HepG2 (cell line): ENCODE measurements around the gene KMT2E. TPM values are rescaled to one million over a fixed set of nuclear protein-coding genes. Genes with fewer than 3 reads are reported as not detected.

ENCODE experiments used
- ATAC-seq: fragments of 200-7000 bp; cut with Tn5 transposase; 3 replicates; pipeline ENCODE4 v1.9.1; 2020; ENCODE audit warnings: mild to moderate bottlenecking, moderate library complexity
- BruUV-seq: library from RNA; stranded (reverse); fragments of 400-500 nt; replicated peaks from 2 replicates; lab custom pipeline; 2021; lab: Mats Ljungman, UMichigan
- CTCF ChIA-PET: fragments of 300-600 bp; formaldehyde crosslinking; extraction: SDS; loops from one replicate; lab custom pipeline; 2021; ENCODE audit warnings: low total read pairs, inconsistent platforms, low intra/inter-chr PET ratio; lab: Yijun Ruan, JAX
- POLR2A ChIA-PET: fragments of 350-600 bp; sonication (Branson Sonifier 250); formaldehyde crosslinking; loops from one replicate; lab custom pipeline; 2020; ENCODE audit warnings: antibody characterized with exemption, inconsistent platforms; lab: Yijun Ruan, JAX
- DNase-seq: peaks from one replicate; pipeline ENCODE4 v3.0.0-alpha.2; 2015; ENCODE audit warnings: low spot score
- FAIRE-seq: peaks from 3 replicates; lab custom pipeline; 2011; peaks lifted over from hg19 to GRCh38; lab: Jason Lieb, UNC
- H2AFZ ChIP-seq: one replicate; pipeline ENCODE4 v1.6.1; 2011; ENCODE audit warnings: low read length, inconsistent platforms
- H3K27ac ChIP-seq: fragments of 300-600 bp; 3 replicates; pipeline ENCODE4 v1.8.0; 2011; ENCODE audit warnings: mixed run types, mild to moderate bottlenecking, mixed read lengths, low read length, inconsistent platforms; ENCODE audit not compliant: insufficient read depth; ENCODE audit errors: extremely low read length
- H3K27me3 ChIP-seq, 2 experiments: fragments of 200-600 bp in 1 of 2; 2 replicates in 1 of 2; 3 replicates in 1 of 2; pipeline versions ENCODE4 v1.6.0 to v1.8.0; 2011; ENCODE audit warnings: low read length in 2 of 2, mild to moderate bottlenecking in 2 of 2, moderate library complexity in 2 of 2, inconsistent platforms in 1 of 2; ENCODE audit not compliant: insufficient read depth in 2 of 2, control insufficient read depth in 1 of 2
- H3K36me3 ChIP-seq, 2 experiments: fragments of 200-600 bp in 1 of 2; replicated peaks in 1 of 2; 2 replicates in 1 of 2; 3 replicates in 1 of 2; pipeline versions ENCODE4 v1.5.1 to v1.8.0; 2011; ENCODE audit warnings: low read length in 2 of 2, inconsistent platforms in 1 of 2; ENCODE audit not compliant: insufficient read depth in 2 of 2, control insufficient read depth in 1 of 2
- H3K4me1 ChIP-seq: 2 replicates; pipeline ENCODE4 v1.5.1; 2012; ENCODE audit warnings: low read length, inconsistent platforms; ENCODE audit not compliant: insufficient read depth
- H3K4me2 ChIP-seq: 2 replicates; pipeline ENCODE4 v1.6.0; 2011; ENCODE audit warnings: low read depth, low read length, inconsistent platforms
- H3K4me3 ChIP-seq, 3 experiments: fragments of 200-600 bp in 1 of 3; sonication (generic), shearing (Covaris generic) in 1 of 3; replicated peaks in 1 of 3; 2 replicates each; pipeline ENCODE4 v1.5.1; 2011 to 2016; ENCODE audit warnings: low read length in 3 of 3, inconsistent platforms in 2 of 3, low read depth in 2 of 3, mild to moderate bottlenecking in 2 of 3, control low read depth in 1 of 3, mixed read lengths in 1 of 3; ENCODE audit not compliant: insufficient read depth in 1 of 3
- H3K79me2 ChIP-seq: one replicate; pipeline ENCODE4 v1.6.1; 2011; ENCODE audit warnings: low read length, inconsistent platforms; ENCODE audit not compliant: insufficient read depth
- H3K9ac ChIP-seq: 2 replicates; pipeline ENCODE4 v1.6.0; 2011; ENCODE audit warnings: mild to moderate bottlenecking, low read depth, low read length, inconsistent platforms; ENCODE audit not compliant: insufficient read depth
- H3K9me3 ChIP-seq: 2 replicates; pipeline ENCODE4 v1.5.1; 2012; ENCODE audit warnings: mild to moderate bottlenecking, low read length
- H4K20me1 ChIP-seq: 2 replicates; pipeline ENCODE4 v1.6.0; 2011; ENCODE audit warnings: inconsistent platforms, mild to moderate bottlenecking, low read length, moderate library complexity; ENCODE audit not compliant: insufficient read depth
- EZH2 ChIP-seq: conservative IDR thresholded peaks from 2 replicates; pipeline ENCODE4 v1.6.1; 2012; ENCODE audit warnings: mild to moderate bottlenecking, low read depth, low read length, moderate library complexity
- MAZ ChIP-seq, 2 experiments: sonication (generic) in 1 of 2; formaldehyde crosslinking in 1 of 2; IDR thresholded peaks; 2 replicates each; pipeline versions ENCODE4 v1.5.0 to v1.6.1; 2012 to 2020; ENCODE audit warnings: low read depth in 2 of 2, mild to moderate bottlenecking in 2 of 2, borderline replicate concordance in 1 of 2, improper control_type of control experiment in 1 of 2, low read length in 1 of 2, missing genetic modification reagents in 1 of 2, moderate library complexity in 1 of 2
- SAFB2 ChIP-seq: sonication (generic); formaldehyde crosslinking; IDR thresholded peaks from 2 replicates; pipeline ENCODE4 v1.5.1; 2020; ENCODE audit warnings: missing genetic modification reagents, low read depth, mild to moderate bottlenecking, borderline replicate concordance
- ZNF296 ChIP-seq: sonication (generic); formaldehyde crosslinking; conservative IDR thresholded peaks from 2 replicates; pipeline ENCODE4 v1.5.0; 2020; ENCODE audit warnings: mild to moderate bottlenecking, missing genetic modification reagents
- ZNF780A ChIP-seq: sonication (generic); formaldehyde crosslinking; IDR thresholded peaks from 2 replicates; pipeline ENCODE4 v1.8.0; 2022; ENCODE audit warnings: mild to moderate bottlenecking, missing genetic modification reagents, moderate library complexity
- ZNF850 ChIP-seq: sonication (generic); formaldehyde crosslinking; conservative IDR thresholded peaks from 2 replicates; pipeline ENCODE4 v1.9.0; 2021; ENCODE audit warnings: mild to moderate bottlenecking, missing genetic modification reagents
- WGBS: methylation state at CpG from one replicate; pipeline ENCODE4 v1.1.6; 2017; ENCODE audit warnings: low lambda C conversion rate; 5-methylcytosine and 5-hydroxymethylcytosine counted together
- in situ Hi-C: cut with HindIII; loops from 2 replicates; pipeline ENCODE4 v1.10.0; 2017; ENCODE audit warnings: low pct_unique_long_range_greater_than_20kb; ENCODE audit not compliant: extremely low pct_ligation_motif_present
- intact Hi-C: fragments of 100-400 bp; cut with micrococcal nuclease; formaldehyde crosslinking; loops from one replicate; pipeline ENCODE4 v1.10.0; 2022; ENCODE audit not compliant: unreplicated experiment
- polyA plus RNA-seq, 8 experiments: library from polyadenylated mRNA; depleted of rRNA in 3 of 8; stranded (reverse) in 7 of 8; unstranded in 1 of 8; fragments of >200 nt; fragmentation: Illumina TruSeq in 4 of 8; extraction: Trizol in 4 of 8; gene quantifications; 2 replicates each; pipeline versions ENCODE4 v1.2.1 to v1.2.3, GENCODE V29; 2011 to 2016; ENCODE audit warnings: low read depth in 4 of 8, missing spikeins in 1 of 8, mixed read lengths in 1 of 8; ENCODE audit not compliant: insufficient read depth in 1 of 8
- total RNA-seq, 5 experiments: library from RNA; depleted of rRNA; stranded (reverse); fragments of >200 nt; fragmentation: Illumina TruSeq; extraction: Trizol; gene quantifications; 2 replicates each; pipeline ENCODE4 v1.2.3, GENCODE V29; 2016; ENCODE audit warnings: low read depth in 1 of 5
- TF ChIP-seq, protein P1 (sequence below): sonication (generic); formaldehyde crosslinking; IDR thresholded peaks from 2 replicates; pipeline ENCODE4 v1.4.0; 2020; ENCODE audit warnings: missing genetic modification reagents
- TF ChIP-seq, protein P2 (sequence below): IDR thresholded peaks from 2 replicates; pipeline ENCODE4 v1.6.1; 2016; ENCODE audit warnings: mild to moderate bottlenecking, missing biosample characterization, missing genetic modification reagents

Gene KMT2E
- total and polyA plus RNA-seq, 2 of the 13 experiments (the other 11 are each of a cell fraction or from before 2014, with no cell fraction given), result 6.3 to 24.4 TPM

DNA sequence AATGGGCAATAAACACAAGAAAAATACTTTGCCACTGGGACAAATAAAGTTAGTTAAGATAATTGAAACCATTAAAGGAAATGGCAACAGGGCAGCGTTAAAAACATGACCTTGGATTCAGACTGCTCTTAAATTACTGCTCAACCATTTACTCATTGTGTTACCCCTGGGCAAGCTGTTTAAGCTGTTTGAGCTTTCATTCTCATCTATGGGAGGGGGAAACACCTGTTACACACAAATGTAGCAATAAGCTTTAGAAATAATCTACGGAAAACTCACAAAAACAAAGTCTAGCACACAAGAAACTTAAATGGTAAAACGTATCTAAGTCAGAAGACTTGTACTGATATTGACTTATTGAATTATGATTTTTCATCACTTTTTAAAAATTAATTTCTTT is 137.1 kb downstream of the KMT2E start:
- Histone ChIP-seq H3K79me2 (no peaks in the 10 kb centered on the region), H3K36me3 (peaks cover under 1 to 1% of the 10 kb centered on the region in 2 experiments; a peak in 1 of 5 replicates), H3K27ac (no peak overlapping the region), H3K27me3 (no peaks in the 10 kb centered on the region), H3K4me2 (no peak overlapping the region), H2AFZ (no peak overlapping the region), H3K4me1 (peaks cover 7% of the 10 kb centered on the region), H3K4me3 (no peak overlapping the region), H3K9ac (no peak overlapping the region), H3K9me3 (no peaks in the 10 kb centered on the region), H4K20me1 (no peaks in the 10 kb centered on the region; the same call in 1 of the 2 replicates)
- no TSS peak for BruUV-seq
- 91% methylated on average over 3 of the region's 3 CpGs for WGBS
- no peak for DNase-seq
- TF ChIP-seq, protein P1, sequence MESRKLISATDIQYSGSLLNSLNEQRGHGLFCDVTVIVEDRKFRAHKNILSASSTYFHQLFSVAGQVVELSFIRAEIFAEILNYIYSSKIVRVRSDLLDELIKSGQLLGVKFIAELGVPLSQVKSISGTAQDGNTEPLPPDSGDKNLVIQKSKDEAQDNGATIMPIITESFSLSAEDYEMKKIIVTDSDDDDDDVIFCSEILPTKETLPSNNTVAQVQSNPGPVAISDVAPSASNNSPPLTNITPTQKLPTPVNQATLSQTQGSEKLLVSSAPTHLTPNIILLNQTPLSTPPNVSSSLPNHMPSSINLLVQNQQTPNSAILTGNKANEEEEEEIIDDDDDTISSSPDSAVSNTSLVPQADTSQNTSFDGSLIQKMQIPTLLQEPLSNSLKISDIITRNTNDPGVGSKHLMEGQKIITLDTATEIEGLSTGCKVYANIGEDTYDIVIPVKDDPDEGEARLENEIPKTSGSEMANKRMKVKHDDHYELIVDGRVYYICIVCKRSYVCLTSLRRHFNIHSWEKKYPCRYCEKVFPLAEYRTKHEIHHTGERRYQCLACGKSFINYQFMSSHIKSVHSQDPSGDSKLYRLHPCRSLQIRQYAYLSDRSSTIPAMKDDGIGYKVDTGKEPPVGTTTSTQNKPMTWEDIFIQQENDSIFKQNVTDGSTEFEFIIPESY (CRISPR knock-in tag), result no peak
- TF ChIP-seq ZNF296 (CRISPR knock-in tag), result no peak
- TF ChIP-seq SAFB2 (CRISPR knock-in tag), result no peak
- no peak for TF ChIP-seq ZNF780A (CRISPR knock-in tag)
- TF ChIP-seq, protein P2, sequence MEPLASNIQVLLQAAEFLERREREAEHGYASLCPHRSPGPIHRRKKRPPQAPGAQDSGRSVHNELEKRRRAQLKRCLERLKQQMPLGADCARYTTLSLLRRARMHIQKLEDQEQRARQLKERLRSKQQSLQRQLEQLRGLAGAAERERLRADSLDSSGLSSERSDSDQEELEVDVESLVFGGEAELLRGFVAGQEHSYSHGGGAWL, result no peak
- no peak for TF ChIP-seq ZNF850 (CRISPR knock-in tag)
- intact Hi-C loops (no loop called here), in situ Hi-C loops (no loop called here)
- no peak for ATAC-seq
- ChIA-PET CTCF (no interaction called here), POLR2A (no interaction called here)
- FAIRE-seq, result no peak

DNA sequence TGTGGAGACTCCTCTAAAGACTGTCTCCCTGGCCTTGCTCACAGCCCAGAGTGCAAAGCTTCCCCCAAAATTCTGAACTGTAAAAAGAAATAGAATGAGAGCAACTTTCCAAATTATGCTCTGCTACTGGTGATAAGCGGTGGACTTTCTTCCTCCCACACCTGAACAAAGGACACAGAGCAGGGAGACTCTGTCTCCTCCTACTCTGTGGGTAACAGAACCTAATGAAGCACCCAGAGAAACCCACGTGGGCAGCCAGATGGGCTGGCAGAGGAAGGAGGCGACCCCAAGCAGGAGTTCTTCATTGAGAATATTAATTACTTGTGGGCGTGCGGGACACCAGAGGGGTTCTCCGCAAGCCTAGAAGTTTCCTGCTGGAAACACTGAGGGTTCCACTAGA is 139.5 kb downstream of the KMT2E start:
- DNase-seq (no peak), FAIRE-seq (no peak), ATAC-seq (no peak)
- BruUV-seq, result no TSS peak
- in situ Hi-C loops (no loop called here), intact Hi-C loops (no loop called here)
- Histone ChIP-seq H3K9me3 (no peaks in the 10 kb centered on the region), H3K4me3 (no peak overlapping the region), H3K27me3 (no peaks in the 10 kb centered on the region), H3K27ac (no peak overlapping the region), H4K20me1 (no peaks in the 10 kb centered on the region; the same call in 1 of the 2 replicates), H3K4me2 (no peak overlapping the region), H2AFZ (no peak overlapping the region), H3K36me3 (peaks cover 1 to 7% of the 10 kb centered on the region in 2 experiments; a peak in 3 of 5 replicates), H3K9ac (no peak overlapping the region), H3K4me1 (no peaks in the 10 kb centered on the region), H3K79me2 (no peaks in the 10 kb centered on the region)
- ChIA-PET CTCF (no interaction called here), POLR2A (no interaction called here)
- no peak for TF ChIP-seq MAZ (IDR thresholded peaks at IDR 0.05; ENCODE audit: borderline replicate concordance, low read depth, low read length)
- no peak for TF ChIP-seq MAZ (CRISPR knock-in tag; IDR thresholded peaks at IDR 0.05; ENCODE audit: low read depth)
- TF ChIP-seq EZH2, result no peak
- WGBS, result 94% methylated on average over 6 of the region's 6 CpGs
